GM23338 (cell line): ENCODE data around the gene RNF215. TPM values are rescaled to one million over a fixed set of nuclear protein-coding genes. Genes with fewer than 3 reads are reported as not detected.

Source experiments
- ATAC-seq: fragments of 200-7000 bp; cut with Tn5 transposase; 3 replicates; pipeline ENCODE4 v1.9.1; 2020
- DNase-seq: peaks from one replicate; pipeline ENCODE4 v3.0.0-alpha.2; 2015; ENCODE audit warnings: low spot score
- H2AFZ ChIP-seq: fragments of 200-600 bp; sonication (generic); 2 replicates; pipeline ENCODE4 v1.8.0; 2016; ENCODE audit warnings: antibody characterized with exemption, mild to moderate bottlenecking, moderate library complexity
- H3F3A ChIP-seq: fragments of 200-600 bp; sonication (generic); replicated peaks from 2 replicates; pipeline ENCODE4 v1.8.0; 2017; ENCODE audit warnings: antibody characterized with exemption, mixed run types, low read depth
- H3K27ac ChIP-seq: fragments of 200-600 bp; sonication (generic); 2 replicates; pipeline ENCODE4 v1.6.1; 2016; ENCODE audit warnings: low read depth
- H3K27me3 ChIP-seq: fragments of 200-600 bp; sonication (generic); 2 replicates; pipeline ENCODE4 v1.8.0; 2016; ENCODE audit warnings: mild to moderate bottlenecking, mixed run types, moderate library complexity; ENCODE audit not compliant: insufficient read depth
- H3K36me3 ChIP-seq: fragments of 200-600 bp; sonication (generic); 2 replicates; pipeline ENCODE4 v1.8.0; 2016; ENCODE audit warnings: mild to moderate bottlenecking; ENCODE audit not compliant: insufficient read depth
- H3K4me1 ChIP-seq: fragments of 200-600 bp; sonication (generic); 2 replicates; pipeline ENCODE4 v1.8.0; 2016; ENCODE audit warnings: mild to moderate bottlenecking, moderate library complexity; ENCODE audit not compliant: insufficient read depth
- H3K4me2 ChIP-seq: fragments of 200-600 bp; sonication (generic); 2 replicates; pipeline ENCODE4 v1.7.1; 2017; ENCODE audit warnings: mixed run types
- H3K4me3 ChIP-seq: fragments of 200-600 bp; sonication (generic); 2 replicates; pipeline ENCODE4 v1.6.1; 2016; ENCODE audit warnings: mixed run types
- H3K79me2 ChIP-seq: fragments of 200-600 bp; sonication (generic); replicated peaks from 2 replicates; pipeline ENCODE4 v1.8.0; 2017; ENCODE audit warnings: mild to moderate bottlenecking; ENCODE audit not compliant: insufficient read depth
- H3K9me2 ChIP-seq: fragments of 200-600 bp; sonication (generic); 2 replicates; pipeline ENCODE4 v1.8.0; 2017; ENCODE audit not compliant: insufficient read depth
- H4K20me1 ChIP-seq: fragments of 200-600 bp; sonication (generic); replicated peaks from 2 replicates; pipeline ENCODE4 v1.8.0; 2017; ENCODE audit warnings: mild to moderate bottlenecking; ENCODE audit not compliant: insufficient read depth
- H3K27ac Mint-ChIP-seq: 2 replicates; pipeline ENCODE4 v1.8.0; 2020; ENCODE audit warnings: inconsistent platforms, mild to moderate bottlenecking, moderate library complexity, mixed read lengths
- H3K27me3 Mint-ChIP-seq: 3 replicates; pipeline ENCODE4 v1.8.0; 2022; ENCODE audit warnings: low read depth, mild to moderate bottlenecking, moderate library complexity, mixed read lengths, inconsistent platforms; ENCODE audit not compliant: insufficient read depth, poor library complexity
- H3K36me3 Mint-ChIP-seq: 3 replicates; pipeline ENCODE4 v1.8.0; 2021; ENCODE audit warnings: low read depth, mild to moderate bottlenecking, inconsistent platforms, moderate library complexity, mixed read lengths
- H3K4me1 Mint-ChIP-seq: 3 replicates; pipeline ENCODE4 v1.8.0; 2020; ENCODE audit warnings: mild to moderate bottlenecking, inconsistent platforms, mixed read lengths
- H3K4me3 Mint-ChIP-seq: 3 replicates; pipeline ENCODE4 v1.8.0; 2021; ENCODE audit warnings: moderate library complexity, mild to moderate bottlenecking, inconsistent platforms, mixed read lengths
- H3K9me3 Mint-ChIP-seq: 3 replicates; pipeline ENCODE4 v1.8.0; 2020; ENCODE audit warnings: moderate library complexity, mild to moderate bottlenecking, inconsistent platforms, mixed read lengths
- CREB1 ChIP-seq: fragments of 250-450 bp; sonication (Bioruptor Pico); IDR thresholded peaks from 2 replicates; pipeline ENCODE4 v1.5.0; 2020; ENCODE audit warnings: low read depth, mild to moderate bottlenecking, moderate library complexity
- CTCF ChIP-seq, 2 experiments: fragments of 200-600 bp in 1 of 2; sonication (generic) in 1 of 2; conservative IDR thresholded peaks; 2 replicates each; pipeline versions ENCODE4 v1.5.1 to v1.6.1; 2016 to 2017; ENCODE audit warnings: antibody characterized with exemption in 2 of 2, low read depth in 2 of 2, mild to moderate bottlenecking in 2 of 2, moderate library complexity in 1 of 2
- EZH2phosphoT487 ChIP-seq: fragments of 200-600 bp; sonication (generic); IDR thresholded peaks from one replicate; pipeline ENCODE4 v1.8.1; 2018; ENCODE audit warnings: antibody characterized with exemption; ENCODE audit not compliant: unreplicated experiment
- JUNB ChIP-seq: IDR thresholded peaks from one replicate; pipeline ENCODE4 v1.6.1; 2016; ENCODE audit warnings: antibody characterized with exemption; ENCODE audit not compliant: unreplicated experiment
- POLR2AphosphoS5 ChIP-seq: IDR thresholded peaks from 2 replicates; pipeline ENCODE4 v1.6.1; 2016; ENCODE audit warnings: antibody characterized with exemption, low read depth
- ZNF114 ChIP-seq: fragments of 250-450 bp; sonication (Bioruptor Pico); IDR thresholded peaks from 2 replicates; pipeline ENCODE4 v1.5.0; 2020; ENCODE audit warnings: mild to moderate bottlenecking, moderate library complexity
- ZNF331 ChIP-seq: fragments of 250-450 bp; sonication (Bioruptor Pico); IDR thresholded peaks from 2 replicates; pipeline ENCODE4 v1.5.0; 2020; ENCODE audit warnings: low read depth, mild to moderate bottlenecking, moderate library complexity
- polyA plus RNA-seq: library from polyadenylated mRNA; unstranded; fragments of >200 nt; fragmentation: Nextera tagmentation; extraction: Ambion mirVana; gene quantifications from 2 replicates; pipeline ENCODE4 v1.2.1, GENCODE V29; 2016
- total RNA-seq: library from RNA; depleted of rRNA; stranded (reverse); fragments of >200 nt; shearing (Covaris generic); gene quantifications from 2 replicates; pipeline ENCODE4 v1.2.3, GENCODE V29; 2014
- TF ChIP-seq, protein P1 (sequence below): IDR thresholded peaks from one replicate; pipeline ENCODE4 v1.6.1; 2018; ENCODE audit warnings: antibody characterized with exemption; ENCODE audit not compliant: unreplicated experiment
- TF ChIP-seq, protein P2 (sequence below): fragments of 250-450 bp; sonication (Bioruptor Pico); IDR thresholded peaks from 2 replicates; pipeline ENCODE4 v1.5.0; 2020; ENCODE audit warnings: mild to moderate bottlenecking, moderate library complexity
- TF ChIP-seq, protein P3 (sequence below): IDR thresholded peaks from 2 replicates; pipeline ENCODE4 v1.6.1; 2016; ENCODE audit warnings: antibody characterized with exemption

Gene RNF215
- total and polyA plus RNA-seq, 2 experiments from 2014 or later, result 3.3 to 13.9 TPM

- peaks cover 2% of the 10 kb centered on the region; the same call in 2 of the 3 replicates for H3K36me3 Mint-ChIP-seq
- H3F3A ChIP-seq, result peaks cover 4% of the 10 kb centered on the region; the same call in 1 of the 2 replicates
- H3K27ac ChIP-seq, result no peak overlapping the region
- H3K79me2 ChIP-seq, result no peaks in the 10 kb centered on the region
- no peak overlapping the region for H2AFZ ChIP-seq
- no peaks in the 10 kb centered on the region for H3K27me3 ChIP-seq
- ATAC-seq (no peak), DNase-seq (no peak)
- no peak overlapping the region for H3K4me2 ChIP-seq
- H3K9me3 Mint-ChIP-seq, result no peaks in the 10 kb centered on the region
- H3K4me1 Mint-ChIP-seq, result peaks cover 12% of the 10 kb centered on the region
- H3K27ac Mint-ChIP-seq, result no peak overlapping the region
- H3K9me2 ChIP-seq, result no peaks in the 10 kb centered on the region
- peaks cover 7% of the 10 kb centered on the region for H3K4me1 ChIP-seq
- TF ChIP-seq CREB1 (CRISPR knock-in tag), result no peak
- no peak for TF ChIP-seq EZH2phosphoT487
- no peak for TF ChIP-seq POLR2AphosphoS5
- TF ChIP-seq, protein P1, sequence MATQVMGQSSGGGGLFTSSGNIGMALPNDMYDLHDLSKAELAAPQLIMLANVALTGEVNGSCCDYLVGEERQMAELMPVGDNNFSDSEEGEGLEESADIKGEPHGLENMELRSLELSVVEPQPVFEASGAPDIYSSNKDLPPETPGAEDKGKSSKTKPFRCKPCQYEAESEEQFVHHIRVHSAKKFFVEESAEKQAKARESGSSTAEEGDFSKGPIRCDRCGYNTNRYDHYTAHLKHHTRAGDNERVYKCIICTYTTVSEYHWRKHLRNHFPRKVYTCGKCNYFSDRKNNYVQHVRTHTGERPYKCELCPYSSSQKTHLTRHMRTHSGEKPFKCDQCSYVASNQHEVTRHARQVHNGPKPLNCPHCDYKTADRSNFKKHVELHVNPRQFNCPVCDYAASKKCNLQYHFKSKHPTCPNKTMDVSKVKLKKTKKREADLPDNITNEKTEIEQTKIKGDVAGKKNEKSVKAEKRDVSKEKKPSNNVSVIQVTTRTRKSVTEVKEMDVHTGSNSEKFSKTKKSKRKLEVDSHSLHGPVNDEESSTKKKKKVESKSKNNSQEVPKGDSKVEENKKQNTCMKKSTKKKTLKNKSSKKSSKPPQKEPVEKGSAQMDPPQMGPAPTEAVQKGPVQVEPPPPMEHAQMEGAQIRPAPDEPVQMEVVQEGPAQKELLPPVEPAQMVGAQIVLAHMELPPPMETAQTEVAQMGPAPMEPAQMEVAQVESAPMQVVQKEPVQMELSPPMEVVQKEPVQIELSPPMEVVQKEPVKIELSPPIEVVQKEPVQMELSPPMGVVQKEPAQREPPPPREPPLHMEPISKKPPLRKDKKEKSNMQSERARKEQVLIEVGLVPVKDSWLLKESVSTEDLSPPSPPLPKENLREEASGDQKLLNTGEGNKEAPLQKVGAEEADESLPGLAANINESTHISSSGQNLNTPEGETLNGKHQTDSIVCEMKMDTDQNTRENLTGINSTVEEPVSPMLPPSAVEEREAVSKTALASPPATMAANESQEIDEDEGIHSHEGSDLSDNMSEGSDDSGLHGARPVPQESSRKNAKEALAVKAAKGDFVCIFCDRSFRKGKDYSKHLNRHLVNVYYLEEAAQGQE, result no peak
- TF ChIP-seq, protein P2, sequence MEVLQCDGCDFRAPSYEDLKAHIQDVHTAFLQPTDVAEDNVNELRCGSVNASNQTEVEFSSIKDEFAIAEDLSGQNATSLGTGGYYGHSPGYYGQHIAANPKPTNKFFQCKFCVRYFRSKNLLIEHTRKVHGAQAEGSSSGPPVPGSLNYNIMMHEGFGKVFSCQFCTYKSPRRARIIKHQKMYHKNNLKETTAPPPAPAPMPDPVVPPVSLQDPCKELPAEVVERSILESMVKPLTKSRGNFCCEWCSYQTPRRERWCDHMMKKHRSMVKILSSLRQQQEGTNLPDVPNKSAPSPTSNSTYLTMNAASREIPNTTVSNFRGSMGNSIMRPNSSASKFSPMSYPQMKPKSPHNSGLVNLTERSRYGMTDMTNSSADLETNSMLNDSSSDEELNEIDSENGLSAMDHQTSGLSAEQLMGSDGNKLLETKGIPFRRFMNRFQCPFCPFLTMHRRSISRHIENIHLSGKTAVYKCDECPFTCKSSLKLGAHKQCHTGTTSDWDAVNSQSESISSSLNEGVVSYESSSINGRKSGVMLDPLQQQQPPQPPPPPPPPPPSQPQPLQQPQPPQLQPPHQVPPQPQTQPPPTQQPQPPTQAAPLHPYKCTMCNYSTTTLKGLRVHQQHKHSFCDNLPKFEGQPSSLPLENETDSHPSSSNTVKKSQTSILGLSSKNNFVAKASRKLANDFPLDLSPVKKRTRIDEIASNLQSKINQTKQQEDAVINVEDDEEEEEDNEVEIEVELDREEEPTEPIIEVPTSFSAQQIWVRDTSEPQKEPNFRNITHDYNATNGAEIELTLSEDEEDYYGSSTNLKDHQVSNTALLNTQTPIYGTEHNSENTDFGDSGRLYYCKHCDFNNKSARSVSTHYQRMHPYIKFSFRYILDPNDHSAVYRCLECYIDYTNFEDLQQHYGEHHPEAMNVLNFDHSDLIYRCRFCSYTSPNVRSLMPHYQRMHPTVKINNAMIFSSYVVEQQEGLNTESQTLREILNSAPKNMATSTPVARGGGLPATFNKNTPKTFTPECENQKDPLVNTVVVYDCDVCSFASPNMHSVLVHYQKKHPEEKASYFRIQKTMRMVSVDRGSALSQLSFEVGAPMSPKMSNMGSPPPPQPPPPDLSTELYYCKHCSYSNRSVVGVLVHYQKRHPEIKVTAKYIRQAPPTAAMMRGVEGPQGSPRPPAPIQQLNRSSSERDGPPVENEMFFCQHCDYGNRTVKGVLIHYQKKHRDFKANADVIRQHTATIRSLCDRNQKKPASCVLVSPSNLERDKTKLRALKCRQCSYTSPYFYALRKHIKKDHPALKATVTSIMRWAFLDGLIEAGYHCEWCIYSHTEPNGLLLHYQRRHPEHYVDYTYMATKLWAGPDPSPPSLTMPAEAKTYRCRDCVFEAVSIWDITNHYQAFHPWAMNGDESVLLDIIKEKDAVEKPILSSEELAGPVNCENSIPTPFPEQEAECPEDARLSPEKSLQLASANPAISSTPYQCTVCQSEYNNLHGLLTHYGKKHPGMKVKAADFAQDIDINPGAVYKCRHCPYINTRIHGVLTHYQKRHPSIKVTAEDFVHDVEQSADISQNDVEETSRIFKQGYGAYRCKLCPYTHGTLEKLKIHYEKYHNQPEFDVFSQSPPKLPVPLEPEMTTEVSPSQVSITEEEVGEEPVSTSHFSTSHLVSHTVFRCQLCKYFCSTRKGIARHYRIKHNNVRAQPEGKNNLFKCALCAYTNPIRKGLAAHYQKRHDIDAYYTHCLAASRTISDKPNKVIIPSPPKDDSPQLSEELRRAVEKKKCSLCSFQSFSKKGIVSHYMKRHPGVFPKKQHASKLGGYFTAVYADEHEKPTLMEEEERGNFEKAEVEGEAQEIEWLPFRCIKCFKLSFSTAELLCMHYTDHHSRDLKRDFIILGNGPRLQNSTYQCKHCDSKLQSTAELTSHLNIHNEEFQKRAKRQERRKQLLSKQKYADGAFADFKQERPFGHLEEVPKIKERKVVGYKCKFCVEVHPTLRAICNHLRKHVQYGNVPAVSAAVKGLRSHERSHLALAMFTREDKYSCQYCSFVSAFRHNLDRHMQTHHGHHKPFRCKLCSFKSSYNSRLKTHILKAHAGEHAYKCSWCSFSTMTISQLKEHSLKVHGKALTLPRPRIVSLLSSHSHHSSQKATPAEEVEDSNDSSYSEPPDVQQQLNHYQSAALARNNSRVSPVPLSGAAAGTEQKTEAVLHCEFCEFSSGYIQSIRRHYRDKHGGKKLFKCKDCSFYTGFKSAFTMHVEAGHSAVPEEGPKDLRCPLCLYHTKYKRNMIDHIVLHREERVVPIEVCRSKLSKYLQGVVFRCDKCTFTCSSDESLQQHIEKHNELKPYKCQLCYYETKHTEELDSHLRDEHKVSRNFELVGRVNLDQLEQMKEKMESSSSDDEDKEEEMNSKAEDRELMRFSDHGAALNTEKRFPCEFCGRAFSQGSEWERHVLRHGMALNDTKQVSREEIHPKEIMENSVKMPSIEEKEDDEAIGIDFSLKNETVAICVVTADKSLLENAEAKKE, result no peak
- no peak for TF ChIP-seq ZNF331 (CRISPR knock-in tag)
- TF ChIP-seq, protein P3, sequence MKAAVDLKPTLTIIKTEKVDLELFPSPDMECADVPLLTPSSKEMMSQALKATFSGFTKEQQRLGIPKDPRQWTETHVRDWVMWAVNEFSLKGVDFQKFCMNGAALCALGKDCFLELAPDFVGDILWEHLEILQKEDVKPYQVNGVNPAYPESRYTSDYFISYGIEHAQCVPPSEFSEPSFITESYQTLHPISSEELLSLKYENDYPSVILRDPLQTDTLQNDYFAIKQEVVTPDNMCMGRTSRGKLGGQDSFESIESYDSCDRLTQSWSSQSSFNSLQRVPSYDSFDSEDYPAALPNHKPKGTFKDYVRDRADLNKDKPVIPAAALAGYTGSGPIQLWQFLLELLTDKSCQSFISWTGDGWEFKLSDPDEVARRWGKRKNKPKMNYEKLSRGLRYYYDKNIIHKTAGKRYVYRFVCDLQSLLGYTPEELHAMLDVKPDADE, result no peak
- no peak for TF ChIP-seq JUNB
- no peak for TF ChIP-seq CTCF (conservative IDR thresholded peaks at IDR 0.05; ENCODE audit: low read depth in 2 of 2)
- TF ChIP-seq ZNF114 (CRISPR knock-in tag), result no peak
- no peaks in the 10 kb centered on the region for H3K36me3 ChIP-seq
- peaks cover 8% of the 10 kb centered on the region for H3K27me3 Mint-ChIP-seq
- H4K20me1 ChIP-seq, result no peaks in the 10 kb centered on the region; the same call in 1 of the 2 replicates
- H3K4me3 ChIP-seq, result no peak overlapping the region
- no peak overlapping the region for H3K4me3 Mint-ChIP-seq
These were observed 18.5 kb upstream of the RNF215 start for GRCh38 chr22:30405731-30406130.
